Activated CD8-positive, alpha-beta memory T cell treated with anti-CD3 and anti-CD28 coated beads for 36 hours (primary cell): ENCODE measurements around the gene VKORC1. TPM values are rescaled to one million over a fixed set of nuclear protein-coding genes. Genes with fewer than 3 reads are reported as not detected.

Experiments used
- CTCF ChIA-PET: fragments of 350-600 bp; sonication (Branson Sonifier 250); formaldehyde crosslinking; loops from one replicate; lab custom pipeline; 2021; ENCODE audit warnings: antibody characterized with exemption; lab: Charles Lee
- POLR2A ChIA-PET: fragments of 350-600 bp; sonication (Branson Sonifier 250); formaldehyde crosslinking; loops from one replicate; lab custom pipeline; 2021; ENCODE audit warnings: antibody characterized with exemption; lab: Charles Lee
- total RNA-seq, 2 experiments: library from RNA; stranded (reverse); gene quantifications; one replicate each; pipeline ENCODE4 v1.2.3, GENCODE V29; 2021

VKORC1 gene
- total RNA-seq, 2 experiments from 2014 or later: 72.7 to 81.6 TPM

GRCh38 chr16:31089199-31089598, 5.4 kb downstream of the VKORC1 start:
- CTCF ChIA-PET: interaction anchor here (1.4 kb wide), 1 partner anchor 104 kb away, joined by 4 read pairs; the partner anchor contains the start of gene HSD3B7

GRCh38 chr16:31088459-31089183, 6.0 kb downstream of the VKORC1 start, which contains the start of gene PRSS53:
Gene PRSS53 (minus strand): TSS chr16:31088943. CDS start chr16:31088809, 134 bp downstream.
- CTCF ChIA-PET: interaction anchor here (1.4 kb wide), 1 partner anchor 104 kb away, joined by 4 read pairs; the partner anchor contains the start of gene HSD3B7
- POLR2A ChIA-PET: no interaction called here

More at GRCh38 chr16:31089199-31089598, 5.4 kb downstream of the VKORC1 start:
- POLR2A ChIA-PET: no interaction called here

DNA sequence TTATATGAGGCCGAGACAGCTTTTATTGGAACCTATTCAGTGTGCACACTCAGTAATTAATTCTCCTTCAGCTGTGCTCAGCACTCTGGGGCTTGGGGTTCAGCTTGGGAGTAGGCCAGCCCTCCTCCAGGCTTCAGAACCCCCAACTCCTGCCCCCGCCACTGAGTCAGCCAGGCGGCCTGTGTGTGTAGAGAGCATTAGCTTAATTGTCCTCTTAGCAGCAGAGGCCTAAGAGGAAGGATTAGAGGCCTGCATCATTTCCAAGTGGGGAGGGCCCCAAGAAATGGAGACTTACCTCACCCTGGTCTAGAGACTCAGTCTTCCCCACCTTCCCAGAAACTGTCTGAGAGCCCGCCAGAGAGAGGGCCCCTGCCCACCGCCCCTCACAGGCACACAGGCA, 6.6 kb downstream of the VKORC1 start:
- CTCF ChIA-PET: interaction anchor here (1.4 kb wide), 1 partner anchor 103 kb away, joined by 4 read pairs; the partner anchor contains the start of gene HSD3B7
- POLR2A ChIA-PET: no interaction called here

DNA sequence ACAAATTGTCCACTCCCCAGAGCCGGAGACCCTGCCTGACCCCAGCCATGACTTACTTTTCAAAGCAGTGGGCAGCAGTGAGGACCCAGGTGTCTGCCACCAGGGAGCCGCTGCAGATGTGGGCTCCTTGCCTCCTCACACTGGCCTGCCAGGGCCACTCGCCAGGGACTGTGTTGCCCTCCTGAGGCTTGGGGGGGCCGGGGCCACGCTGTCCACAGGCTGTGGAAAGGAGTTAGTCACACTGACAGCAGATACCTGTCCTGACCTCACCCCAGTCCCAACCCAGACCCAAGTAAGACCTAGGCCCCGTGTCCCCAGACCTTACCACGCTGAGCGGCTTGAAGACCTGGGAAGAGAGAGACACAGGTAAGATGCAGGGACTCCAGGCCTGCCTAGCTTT, 7.1 kb downstream of the VKORC1 start:
- ChIA-PET CTCF (no interaction called here), POLR2A (no interaction called here)

DNA sequence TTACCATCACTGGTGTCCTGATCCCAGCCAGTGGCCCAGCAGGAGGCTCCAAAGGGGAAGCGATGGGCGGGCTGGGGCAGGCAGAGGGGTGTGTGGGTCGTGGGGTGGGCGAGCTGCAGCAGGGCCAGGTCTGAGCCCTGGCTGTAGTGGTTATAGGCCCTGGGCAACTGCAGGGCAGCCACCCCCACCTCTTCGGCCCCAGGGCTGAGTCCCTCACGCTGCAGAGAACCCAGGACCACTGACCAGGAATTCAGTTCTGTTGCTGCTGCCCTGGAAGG, 8.0 kb downstream of the VKORC1 start:
- ChIA-PET POLR2A (interaction anchor here (0.6 kb wide), 1 partner anchor 250 kb away, joined by 5 read pairs; no protein-coding TSS in a partner anchor), CTCF (no interaction called here)

- POLR2A ChIA-PET: interaction anchor here (0.6 kb wide), 1 partner anchor 250 kb away, joined by 5 read pairs; no protein-coding TSS in a partner anchor
- CTCF ChIA-PET: no interaction called here
These were observed 8.5 kb downstream of the VKORC1 start for GRCh38 chr16:31085873-31086628.

DNA sequence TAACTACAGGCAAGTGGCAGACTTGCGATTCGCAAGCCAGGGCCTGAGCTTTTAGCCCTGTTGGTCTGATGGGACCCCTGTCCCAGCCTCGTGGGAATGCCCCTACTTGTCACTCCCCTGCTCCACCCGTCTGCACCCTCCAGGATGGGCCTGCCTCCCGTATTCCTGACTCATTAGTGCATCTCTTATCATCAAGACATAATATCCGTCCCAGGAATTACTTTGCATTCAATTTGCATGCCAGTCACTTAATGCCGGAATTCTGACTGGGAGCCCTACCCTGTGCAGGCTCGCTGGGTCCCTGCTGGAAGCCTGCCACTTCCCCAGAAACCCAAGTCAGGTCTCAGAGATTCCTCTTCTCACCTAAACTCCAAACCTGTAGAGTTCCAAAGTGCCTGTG, 9.2 kb downstream of the VKORC1 start:
- ChIA-PET CTCF (interaction anchor here (1.1 kb wide), 1 partner anchor 39 kb away, joined by 4 read pairs; no protein-coding TSS in a partner anchor), POLR2A (no interaction called here)

GRCh38 chr16:31084584-31085302, 9.9 kb downstream of the VKORC1 start:
- POLR2A ChIA-PET: interaction anchor here (1.2 kb wide), 1 partner anchor 11 kb away, joined by 4 read pairs; the partner anchor contains the start of genes ZNF646 and ZNF668
- CTCF ChIA-PET: interaction anchor here (1.1 kb wide), 1 partner anchor 39 kb away, joined by 4 read pairs; no protein-coding TSS in a partner anchor

DNA sequence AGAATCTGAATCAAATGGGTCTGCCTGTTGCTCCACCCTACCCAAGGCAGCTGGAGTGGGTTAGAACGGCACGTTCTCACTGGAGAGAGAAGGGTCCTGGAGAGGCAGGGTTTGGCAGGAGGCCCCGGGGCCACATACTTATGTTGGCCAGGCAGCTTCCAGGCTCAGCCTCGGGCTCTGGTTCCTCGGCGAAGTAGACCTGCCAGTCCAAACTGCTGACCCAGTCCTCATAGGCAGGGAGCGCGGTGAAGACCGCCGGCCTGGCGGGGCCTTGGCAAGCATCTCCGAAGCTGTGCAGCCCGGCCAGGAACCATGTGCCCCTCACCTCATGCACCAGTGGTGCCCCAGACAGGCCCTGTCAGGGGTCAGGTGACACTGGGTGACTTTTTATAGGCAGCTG, 10.6 kb downstream of the VKORC1 start:
- CTCF ChIA-PET: interaction anchor here (1.1 kb wide), 1 partner anchor 38 kb away, joined by 4 read pairs; no protein-coding TSS in a partner anchor
- POLR2A ChIA-PET: interaction anchor here (1.2 kb wide), 1 partner anchor 10 kb away, joined by 4 read pairs; the partner anchor contains the start of genes ZNF646 and ZNF668

DNA sequence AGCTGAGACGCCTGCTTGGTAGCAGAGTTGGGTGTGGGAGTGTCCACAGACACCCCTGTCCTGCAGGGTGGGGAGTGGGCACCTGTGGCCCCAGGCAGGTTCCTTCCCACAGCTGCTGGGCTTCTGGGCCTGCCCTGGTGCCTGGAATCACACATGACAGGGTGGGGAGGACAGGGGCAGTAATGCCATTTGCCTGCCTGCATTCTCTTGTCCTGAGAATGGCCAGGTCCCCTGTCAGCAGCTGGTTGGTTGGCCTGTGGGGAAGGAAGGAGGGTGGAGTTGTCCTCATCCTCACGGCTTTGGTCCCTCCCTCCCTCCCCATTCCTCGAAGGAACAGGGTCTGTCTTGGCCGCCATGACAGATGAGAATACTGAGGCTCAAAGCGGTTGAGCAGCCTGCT, 11.0 kb downstream of the VKORC1 start:
- ChIA-PET CTCF (no interaction called here), POLR2A (no interaction called here)

GRCh38 chr16:31083081-31083480, 11.5 kb downstream of the VKORC1 start:
- CTCF ChIA-PET: no interaction called here
- POLR2A ChIA-PET: no interaction called here

- CTCF ChIA-PET: no interaction called here
- POLR2A ChIA-PET: no interaction called here
These were observed 12.1 kb downstream of the VKORC1 start for GRCh38 chr16:31082368-31083045.

- POLR2A ChIA-PET: no interaction called here
- CTCF ChIA-PET: no interaction called here
These were observed 12.9 kb downstream of the VKORC1 start for GRCh38 chr16:31081428-31082351.

- POLR2A ChIA-PET: no interaction called here
These were observed 13.7 kb downstream of the VKORC1 start for GRCh38 chr16:31080756-31081419.

GRCh38 chr16:31080035-31080629, 14.5 kb downstream of the VKORC1 start:
- ChIA-PET CTCF (interaction anchor here (0.8 kb wide), 1 partner anchor 15 kb away, joined by 3 read pairs; no protein-coding TSS in a partner anchor), POLR2A (no interaction called here)

More at GRCh38 chr16:31080756-31081419, 13.7 kb downstream of the VKORC1 start:
- CTCF ChIA-PET: no interaction called here

DNA sequence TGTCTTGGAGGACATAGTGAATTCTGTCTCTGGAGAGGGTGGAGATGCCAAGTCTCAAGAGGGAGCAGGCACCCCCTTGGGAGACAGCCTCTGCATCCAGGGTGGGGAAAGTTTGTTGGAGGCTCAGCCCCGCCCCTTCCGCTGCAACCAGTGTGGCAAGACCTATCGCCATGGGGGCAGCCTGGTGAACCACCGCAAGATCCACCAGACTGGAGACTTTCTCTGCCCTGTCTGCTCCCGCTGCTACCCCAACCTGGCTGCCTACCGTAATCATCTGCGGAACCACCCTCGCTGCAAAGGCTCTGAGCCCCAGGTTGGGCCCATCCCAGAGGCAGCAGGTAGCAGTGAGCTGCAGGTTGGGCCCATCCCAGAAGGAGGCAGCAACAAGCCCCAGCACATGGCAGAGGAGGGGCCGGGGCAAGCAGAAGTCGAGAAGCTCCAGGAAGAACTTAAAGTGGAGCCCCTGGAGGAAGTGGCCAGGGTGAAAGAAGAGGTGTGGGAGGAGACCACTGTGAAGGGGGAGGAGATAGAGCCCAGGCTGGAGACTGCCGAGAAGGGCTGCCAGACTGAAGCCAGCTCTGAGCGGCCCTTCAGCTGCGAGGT, 15.2 kb downstream of the VKORC1 start:
- ChIA-PET POLR2A (no interaction called here), CTCF (interaction anchor here (0.8 kb wide), 1 partner anchor 16 kb away, joined by 3 read pairs; no protein-coding TSS in a partner anchor)
